ENCODE data around the gene SMCO1.
"Not testable (repeated sequence)": the region's sequence is repeated elsewhere in the genome, so short reads cannot be mapped to it uniquely, and the experiment has no call there.

SMCO1 gene

DNA sequence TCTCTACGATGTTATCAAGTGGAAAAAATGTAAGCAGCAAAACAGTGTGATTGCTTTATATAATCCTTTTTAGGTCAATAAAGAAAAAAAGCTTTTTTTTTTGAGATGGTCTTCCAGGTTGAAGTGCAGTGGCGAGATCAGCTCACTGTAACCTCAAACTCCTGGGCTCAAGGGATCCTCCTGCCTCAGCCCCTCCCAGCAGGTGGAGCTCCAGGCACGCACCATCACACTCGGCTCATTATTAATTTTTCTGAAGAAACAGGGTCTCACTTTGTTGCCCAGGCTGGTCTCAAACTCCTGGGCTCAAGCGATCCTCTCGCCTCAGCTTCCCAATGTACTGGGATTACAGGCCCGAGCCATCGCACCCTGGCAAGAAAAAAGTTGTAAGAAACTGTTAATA lies 28.9 kb downstream of the SMCO1 start:
- no peak for DNase-seq

DNA sequence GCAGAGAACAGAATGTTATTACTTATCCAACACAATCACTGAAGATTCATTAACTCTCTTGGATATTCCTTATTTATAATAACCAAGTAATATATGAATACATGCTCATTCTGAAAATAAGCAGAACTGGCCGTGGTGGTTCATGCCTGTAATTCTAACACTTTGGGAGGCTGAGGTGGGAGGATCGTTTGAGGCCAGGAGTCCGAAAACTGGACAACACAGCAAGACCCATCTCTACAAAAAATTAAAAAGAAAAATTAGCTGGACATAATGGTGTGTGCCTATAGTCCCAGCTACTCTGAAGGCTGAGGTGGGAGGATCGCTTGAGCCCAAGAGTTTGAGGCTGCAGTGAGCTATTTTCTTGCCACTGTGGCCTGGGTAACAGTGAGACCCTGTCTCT lies 37.5 kb downstream of the SMCO1 start:
- no peak for DNase-seq

DNA sequence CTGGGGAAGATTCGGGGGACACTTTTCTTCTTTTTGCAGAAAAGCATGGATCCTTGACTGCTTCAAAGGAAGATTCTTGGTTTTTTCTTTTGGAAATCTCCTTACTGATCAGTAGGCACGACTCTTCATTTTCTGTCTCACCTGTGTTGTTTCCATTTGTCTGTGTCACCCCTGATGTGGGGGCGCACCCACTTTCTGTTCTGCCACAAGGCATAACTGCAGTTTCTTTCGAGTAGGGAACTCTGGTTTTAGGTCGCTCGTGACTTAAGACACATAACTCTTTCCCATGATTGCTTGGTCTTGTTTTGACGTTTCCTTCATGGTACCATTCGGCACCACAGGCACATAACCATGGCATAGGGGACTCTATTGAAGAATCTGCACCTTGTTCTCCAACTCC lies 42.9 kb downstream of the SMCO1 start:
- no peak for DNase-seq

DNA sequence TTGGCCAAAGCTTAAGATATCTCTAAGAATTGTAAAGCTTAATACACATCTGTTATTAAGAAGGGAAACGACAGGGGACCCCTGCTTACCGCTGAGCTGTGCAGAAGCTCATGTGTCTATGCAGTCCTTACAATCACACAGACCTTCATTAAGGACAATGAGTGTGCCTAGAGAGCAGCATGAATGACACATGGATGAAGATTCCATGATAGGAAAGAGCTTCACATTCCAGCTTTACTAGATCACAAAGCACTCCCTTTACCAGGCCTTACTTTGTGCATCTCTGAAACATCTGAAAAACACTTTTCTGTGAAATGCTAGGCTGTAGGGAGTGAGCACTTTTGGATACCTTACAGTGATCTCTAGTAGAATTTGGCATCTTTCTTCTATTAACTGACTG lies 43.6 kb downstream of the SMCO1 start:
- no peak for DNase-seq

DNA sequence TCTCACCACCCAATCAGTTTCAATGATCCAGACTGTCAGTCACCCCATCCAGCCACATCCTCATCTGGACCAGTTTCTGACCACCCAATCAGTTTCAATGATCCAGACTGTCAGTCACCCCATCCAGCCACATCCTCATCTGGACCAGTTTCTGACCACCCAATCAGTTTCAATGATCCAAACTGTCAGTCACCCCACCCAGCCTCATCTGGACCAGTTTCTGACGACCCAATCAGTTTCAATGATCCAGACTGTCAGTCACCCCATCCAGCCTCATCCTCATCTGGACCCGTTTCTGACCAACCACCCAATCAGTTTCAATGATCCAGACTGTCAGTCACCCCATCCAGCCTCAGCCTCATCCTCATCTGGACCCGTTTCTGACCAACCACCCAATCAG lies 45.0 kb downstream of the SMCO1 start:
- not testable (repeated sequence) for DNase-seq

DNA sequence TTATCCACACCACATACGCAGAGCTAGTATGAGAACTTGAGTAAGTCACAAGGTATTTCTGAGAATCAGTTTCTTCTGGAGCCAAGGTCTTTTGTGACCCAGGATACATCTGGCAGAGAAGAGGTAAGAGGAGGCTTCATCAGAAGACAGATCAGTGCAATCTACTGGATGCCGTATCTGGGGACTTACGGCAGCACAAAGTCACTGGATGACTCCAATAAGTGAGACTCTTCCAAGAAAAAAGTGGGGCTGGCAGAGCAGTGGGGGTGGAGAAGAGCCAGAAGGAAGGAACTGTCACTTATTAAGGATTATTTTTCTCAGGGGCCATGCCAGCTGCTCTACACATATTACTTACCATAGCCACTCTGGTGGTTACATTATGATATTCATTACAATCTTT lies 51.3 kb downstream of the SMCO1 start:
- DNase-seq, result no peak

DNA sequence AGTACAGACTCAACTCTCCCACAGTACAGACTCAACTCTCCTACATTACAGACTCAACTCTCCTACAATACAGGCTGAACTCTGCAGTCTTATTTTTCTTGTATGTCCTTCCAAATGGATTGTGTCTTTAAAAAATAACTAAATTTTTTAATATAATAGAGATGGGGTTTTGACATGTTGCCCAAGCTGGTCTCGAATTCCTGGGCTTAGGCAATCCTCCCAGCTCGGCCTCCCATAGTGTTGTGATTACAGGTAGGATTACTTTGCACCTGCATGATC lies 51.7 kb downstream of the SMCO1 start:
- no peak for DNase-seq

DNA sequence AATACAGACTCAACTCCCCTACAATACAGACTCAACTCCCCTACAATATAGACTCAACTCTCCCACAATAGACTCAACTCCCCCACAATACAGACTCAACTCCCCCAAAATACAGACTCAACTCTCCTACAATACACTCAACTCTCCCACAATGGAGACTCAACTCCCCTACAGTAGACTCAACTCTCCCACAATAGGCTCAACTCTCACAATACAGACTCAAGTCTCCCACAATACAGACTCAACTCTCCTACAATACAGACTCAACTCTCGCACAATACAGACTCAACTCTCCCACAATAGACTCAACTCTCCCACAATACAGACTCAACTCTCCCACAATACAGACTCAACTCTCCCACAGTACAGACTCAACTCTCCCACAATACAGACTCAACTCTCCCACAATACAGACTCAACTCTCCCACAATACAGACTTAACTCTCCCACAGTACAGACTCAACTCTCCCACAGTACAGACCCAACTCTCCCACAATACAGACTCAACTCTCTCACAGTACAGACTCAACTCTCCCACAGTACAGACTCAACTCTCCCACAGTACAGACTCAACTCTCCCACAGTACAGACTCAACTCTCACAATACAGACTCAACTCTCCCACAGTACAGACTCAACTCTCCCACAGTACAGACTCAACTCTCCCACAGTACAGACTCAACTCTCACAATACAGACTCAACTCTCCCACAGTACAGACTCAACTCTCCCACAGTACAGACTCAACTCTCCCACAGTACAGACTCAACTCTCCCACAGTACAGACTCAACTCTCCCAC lies 52.3 kb downstream of the SMCO1 start:
- not testable (repeated sequence) for DNase-seq

DNA sequence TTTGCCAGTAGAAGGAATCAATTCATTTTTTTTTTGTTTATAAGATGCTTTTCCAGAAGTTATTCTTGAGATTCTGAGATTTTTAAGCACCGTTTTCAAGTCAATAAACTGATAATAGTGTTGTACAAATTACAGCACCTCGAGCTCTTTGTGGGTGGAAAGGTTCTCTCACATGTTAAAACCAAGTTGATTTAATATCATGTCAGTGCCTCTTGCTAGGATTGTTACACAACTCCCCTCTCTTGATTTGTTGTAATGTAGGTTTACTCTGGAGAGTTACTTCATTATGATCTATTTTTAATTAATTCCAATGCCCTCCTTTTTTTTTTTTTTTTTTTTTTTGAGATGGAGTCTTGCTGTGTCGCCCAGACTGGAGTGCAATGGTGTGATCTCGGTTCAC lies 57.1 kb downstream of the SMCO1 start:
- DNase-seq, result no peak

DNA sequence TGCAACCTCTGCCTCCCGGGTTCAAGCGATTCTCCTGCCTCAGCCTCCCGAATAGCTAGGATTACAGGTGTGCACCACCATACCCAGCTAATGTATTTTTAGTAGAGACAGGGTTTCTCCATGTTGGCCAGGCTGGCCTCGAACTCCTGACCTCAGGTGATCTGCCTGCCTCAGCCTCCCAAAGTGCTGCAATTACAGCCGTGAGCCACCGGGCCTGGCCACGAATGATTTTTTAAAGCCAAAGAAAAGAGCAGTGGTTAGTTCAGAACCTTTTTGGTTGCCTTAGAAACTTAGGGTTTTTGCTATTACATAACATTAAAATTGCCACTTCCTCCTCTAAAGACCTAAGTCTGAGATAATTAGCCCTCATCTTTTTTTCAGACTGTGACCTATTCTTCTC lies 57.7 kb downstream of the SMCO1 start:
- peak; percentile 77 for DNase-seq

Data from GF-D8 (cell line).